ENCODE results near the gene TTN.

TTN gene

DNA sequence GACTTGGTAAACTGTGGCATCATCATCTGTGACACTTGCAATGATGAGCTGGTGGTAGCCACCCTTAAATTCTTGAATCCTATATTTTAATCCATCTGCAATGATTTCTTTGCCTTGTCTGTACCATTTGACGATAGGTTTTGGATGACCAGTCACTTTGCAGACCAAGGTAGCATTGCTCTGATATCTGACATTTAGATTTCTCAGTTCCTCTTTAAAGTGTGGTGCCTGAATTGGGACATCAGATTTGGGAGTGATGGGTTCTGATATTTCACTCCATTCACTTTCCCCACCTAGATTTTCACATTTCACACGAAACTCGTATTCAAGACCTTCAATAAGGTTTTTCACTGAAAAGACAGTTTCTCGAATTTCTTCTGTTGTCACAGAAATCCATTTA, 271.2 kb downstream of the TTN start:
- in situ Hi-C loops (cut with HindIII; ENCODE audit: low pct_ligation_motif_present, low sequenced_read_pairs): no loop called here
- Histone ChIP-seq H3K4me3 (ENCODE audit: low read depth, low read length) (no peak overlapping the region), H3K27ac (no peak overlapping the region), H3K27me3 (replicated peaks) (no peaks in the 10 kb centered on the region), H3K36me3 (replicated peaks) (no peaks in the 10 kb centered on the region)
- no peak for DNase-seq
- no peak for TF ChIP-seq CTCF (IDR thresholded peaks at IDR 0.05; ENCODE audit: low read depth, low read length, missing control alignments)

DNA sequence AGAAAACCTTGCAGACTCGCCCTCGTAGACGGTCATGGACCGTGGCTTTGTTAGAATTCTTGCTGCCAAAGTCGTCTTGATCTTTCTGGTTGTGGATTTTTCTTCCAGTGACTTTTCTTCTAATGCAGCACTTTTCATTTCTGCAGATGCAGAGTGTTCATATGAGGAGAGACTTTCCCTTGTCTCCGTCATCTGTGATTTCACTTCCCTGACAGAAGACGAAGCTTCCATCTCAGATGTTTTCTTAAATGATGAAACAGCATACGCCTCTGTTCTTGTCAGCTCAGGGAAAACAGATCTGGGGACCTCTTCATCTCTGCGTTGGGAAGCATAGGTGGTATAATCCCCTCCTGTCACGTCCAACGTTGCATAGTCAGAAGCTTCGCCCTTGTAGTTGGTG, 276.1 kb downstream of the TTN start:
- in situ Hi-C loops (cut with HindIII; ENCODE audit: low pct_ligation_motif_present, low sequenced_read_pairs): no loop called here
- no peaks in the 10 kb centered on the region for H3K36me3 ChIP-seq (replicated peaks)

DNA sequence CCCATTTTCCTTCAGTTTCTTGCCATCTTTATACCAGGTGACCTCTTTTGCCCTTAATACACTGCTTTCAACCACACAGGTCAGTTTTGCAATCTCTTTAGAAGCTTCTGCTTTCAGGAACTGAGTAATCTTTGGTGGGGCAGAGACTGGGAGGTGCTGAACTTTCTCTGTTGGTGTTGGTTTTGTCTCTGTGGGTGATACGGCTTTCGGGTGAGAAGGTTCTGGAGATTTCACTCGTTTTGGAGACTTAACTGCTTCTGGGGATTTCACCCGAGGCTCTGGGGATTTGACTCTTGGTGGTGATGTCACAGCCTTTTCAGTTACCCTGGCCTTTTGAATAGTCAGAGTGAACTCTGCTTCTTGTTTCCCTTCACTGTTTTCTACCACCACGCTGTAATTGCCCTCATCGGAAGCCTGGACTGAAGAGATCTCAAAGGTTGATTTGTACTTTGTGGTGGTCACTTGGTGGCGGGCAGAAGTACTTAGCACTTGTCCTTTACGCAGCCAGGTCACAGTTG, 276.5 kb downstream of the TTN start:
- Histone ChIP-seq H3K4me3 (ENCODE audit: low read depth, low read length) (no peak overlapping the region), H3K27ac (no peak overlapping the region), H3K27me3 (replicated peaks) (no peaks in the 10 kb centered on the region), H3K36me3 (replicated peaks) (no peaks in the 10 kb centered on the region)
- no peak for DNase-seq
- in situ Hi-C loops (cut with HindIII; ENCODE audit: low pct_ligation_motif_present, low sequenced_read_pairs): no loop called here
- TF ChIP-seq CTCF (IDR thresholded peaks at IDR 0.05; ENCODE audit: low read depth, low read length, missing control alignments): no peak

More for the DNA sequence above, 276.1 kb downstream of the TTN start:
- no peak overlapping the region for H3K4me3 ChIP-seq (ENCODE audit: low read depth, low read length)
- no peak for DNase-seq
- TF ChIP-seq CTCF (IDR thresholded peaks at IDR 0.05; ENCODE audit: low read depth, low read length, missing control alignments): no peak
- H3K27ac ChIP-seq: no peak overlapping the region
- no peaks in the 10 kb centered on the region for H3K27me3 ChIP-seq (replicated peaks)

GRCh38 chr2:178530131-178530530, 277.1 kb downstream of the TTN start:
- H3K27ac ChIP-seq: no peak overlapping the region
- in situ Hi-C loops (cut with HindIII; ENCODE audit: low pct_ligation_motif_present, low sequenced_read_pairs): no loop called here
- H3K36me3 ChIP-seq (replicated peaks): no peaks in the 10 kb centered on the region
- DNase-seq: no peak
- H3K27me3 ChIP-seq (replicated peaks): no peaks in the 10 kb centered on the region
- no peak overlapping the region for H3K4me3 ChIP-seq (ENCODE audit: low read depth, low read length)
- no peak for TF ChIP-seq CTCF (IDR thresholded peaks at IDR 0.05; ENCODE audit: low read depth, low read length, missing control alignments)

GRCh38 chr2:178529194-178529593, 278.0 kb downstream of the TTN start:
- no peaks in the 10 kb centered on the region for H3K27me3 ChIP-seq (replicated peaks)
- in situ Hi-C loops (cut with HindIII; ENCODE audit: low pct_ligation_motif_present, low sequenced_read_pairs): no loop called here
- no peak for DNase-seq
- no peak overlapping the region for H3K27ac ChIP-seq
- no peak overlapping the region for H3K4me3 ChIP-seq (ENCODE audit: low read depth, low read length)
- no peaks in the 10 kb centered on the region for H3K36me3 ChIP-seq (replicated peaks)
- no peak for TF ChIP-seq CTCF (IDR thresholded peaks at IDR 0.05; ENCODE audit: low read depth, low read length, missing control alignments)

DNA sequence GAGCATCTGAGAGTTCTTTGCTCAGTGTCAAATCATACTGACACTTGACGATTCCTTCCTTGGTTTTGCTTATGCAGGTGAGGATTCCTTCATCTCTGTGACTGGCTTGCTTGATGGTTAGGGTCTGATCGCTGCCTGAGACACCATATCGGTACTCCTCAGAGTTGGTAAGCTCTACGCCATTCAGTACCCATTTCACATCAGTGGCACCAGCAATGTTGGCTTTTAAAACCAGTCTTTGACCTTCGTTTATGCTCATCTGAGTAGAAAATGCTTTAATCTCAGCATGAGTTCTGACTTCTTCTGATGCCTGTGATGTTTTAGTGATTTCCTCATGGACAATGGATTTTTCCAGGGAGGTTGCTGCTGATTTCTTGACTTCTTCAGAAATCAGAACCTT, 278.6 kb downstream of the TTN start:
- H3K36me3 ChIP-seq (replicated peaks): no peaks in the 10 kb centered on the region
- in situ Hi-C loops (cut with HindIII; ENCODE audit: low pct_ligation_motif_present, low sequenced_read_pairs): no loop called here
- no peak for DNase-seq
- H3K4me3 ChIP-seq (ENCODE audit: low read depth, low read length): no peak overlapping the region
- no peak overlapping the region for H3K27ac ChIP-seq
- H3K27me3 ChIP-seq (replicated peaks): no peaks in the 10 kb centered on the region
- no peak for TF ChIP-seq CTCF (IDR thresholded peaks at IDR 0.05; ENCODE audit: low read depth, low read length, missing control alignments)
